NCI-H128 (cell line): ENCODE data around the gene FCRL2.

Source experiments
- DNase-seq: peaks from one replicate; lab custom pipeline; 2025; ENCODE audit not compliant: unreplicated experiment; lab: John Stamatoyannopoulos, UW

FCRL2 gene

GRCh38 chr1:157776971-157777391 lies at the start of gene FCRL2:
Gene FCRL2 (minus strand): TSS chr1:157777132. CDS start chr1:157777073, 59 bp downstream.
- no peak for DNase-seq

- DNase-seq = no peak
Measured at GRCh38 chr1:157820299-157820698, 43.4 kb upstream of the FCRL2 start.

- no peak for DNase-seq
Measured at GRCh38 chr1:157819896-157820295, 43.0 kb upstream of the FCRL2 start, which contains the start of gene FCRL1. Gene FCRL1 (minus strand): TSS chr1:157820120. CDS start chr1:157820037, 83 bp downstream.

- no peak for DNase-seq
Measured at GRCh38 chr1:157819215-157819614, 42.3 kb upstream of the FCRL2 start.

GRCh38 chr1:157813269-157813668 lies 36.3 kb upstream of the FCRL2 start:
- DNase-seq = no peak

- no peak for DNase-seq
Measured at GRCh38 chr1:157806431-157807149, 29.7 kb upstream of the FCRL2 start.

GRCh38 chr1:157803851-157804250 lies 26.9 kb upstream of the FCRL2 start:
- no peak for DNase-seq

- no peak for DNase-seq
Measured at GRCh38 chr1:157799996-157800395, 23.1 kb upstream of the FCRL2 start.

- DNase-seq = no peak
Measured at GRCh38 chr1:157798211-157798610, 21.3 kb upstream of the FCRL2 start.

GRCh38 chr1:157785248-157785647 lies 8.3 kb upstream of the FCRL2 start:
- no peak for DNase-seq

GRCh38 chr1:157784801-157785200 lies 7.9 kb upstream of the FCRL2 start:
- no peak for DNase-seq

- DNase-seq = no peak
Measured at GRCh38 chr1:157782931-157783330, 6.0 kb upstream of the FCRL2 start.

- no peak for DNase-seq
Measured at GRCh38 chr1:157781048-157781447, 4.1 kb upstream of the FCRL2 start.

GRCh38 chr1:157775101-157775870 lies 1.6 kb downstream of the FCRL2 start:
- no peak for DNase-seq

- DNase-seq = no peak
Measured at GRCh38 chr1:157774412-157774811, 2.5 kb downstream of the FCRL2 start.

- DNase-seq = no peak
Measured at GRCh38 chr1:157773493-157774350, 3.2 kb downstream of the FCRL2 start.

- no peak for DNase-seq
Measured at GRCh38 chr1:157771661-157772425, 5.1 kb downstream of the FCRL2 start.

GRCh38 chr1:157770442-157771043 lies 6.4 kb downstream of the FCRL2 start:
- no peak for DNase-seq

- no peak for DNase-seq
Measured at GRCh38 chr1:157766792-157767191, 10.1 kb downstream of the FCRL2 start.

- no peak for DNase-seq
Measured at GRCh38 chr1:157758018-157758417, 18.9 kb downstream of the FCRL2 start.
